ENCODE data around the gene MRPL40.

The MRPL40 gene

GRCh38 chr22:19467912-19468311 lies 35.6 kb downstream of the MRPL40 start:
- no peak for DNase-seq (ENCODE audit: low read depth)
- H3K4me3 ChIP-seq (ENCODE audit: low read length) = no peak overlapping the region
- no peak for TF ChIP-seq CTCF (conservative IDR thresholded peaks at IDR 0.05; ENCODE audit: low read depth, low read length)

GRCh38 chr22:19469421-19469820 lies 37.1 kb downstream of the MRPL40 start:
- no peak for TF ChIP-seq CTCF (conservative IDR thresholded peaks at IDR 0.05; ENCODE audit: low read depth, low read length)
- no peak for DNase-seq (ENCODE audit: low read depth)
- H3K4me3 ChIP-seq (ENCODE audit: low read length) = no peak overlapping the region

GRCh38 chr22:19470010-19470409 lies 37.7 kb downstream of the MRPL40 start:
- DNase-seq (ENCODE audit: low read depth) = no peak
- no peak for TF ChIP-seq CTCF (conservative IDR thresholded peaks at IDR 0.05; ENCODE audit: low read depth, low read length)
- no peak overlapping the region for H3K4me3 ChIP-seq (ENCODE audit: low read length)

GRCh38 chr22:19471572-19471971 lies 39.2 kb downstream of the MRPL40 start:
- TF ChIP-seq CTCF (conservative IDR thresholded peaks at IDR 0.05; ENCODE audit: low read depth, low read length) = no peak
- DNase-seq (ENCODE audit: low read depth) = no peak
- no peak overlapping the region for H3K4me3 ChIP-seq (ENCODE audit: low read length)

- no peak overlapping the region for H3K4me3 ChIP-seq (ENCODE audit: low read length)
- DNase-seq (ENCODE audit: low read depth) = no peak
- no peak for TF ChIP-seq CTCF (conservative IDR thresholded peaks at IDR 0.05; ENCODE audit: low read depth, low read length)
Measured at GRCh38 chr22:19472233-19472632, 39.9 kb downstream of the MRPL40 start.

GRCh38 chr22:19473578-19473977 lies 41.2 kb downstream of the MRPL40 start:
- no peak for DNase-seq (ENCODE audit: low read depth)
- no peak overlapping the region for H3K4me3 ChIP-seq (ENCODE audit: low read length)
- peak; percentile 1 for TF ChIP-seq CTCF (conservative IDR thresholded peaks at IDR 0.05; ENCODE audit: low read depth, low read length)

GRCh38 chr22:19476023-19476422 lies 43.7 kb downstream of the MRPL40 start:
- DNase-seq (ENCODE audit: low read depth) = no peak
- no peak overlapping the region for H3K4me3 ChIP-seq (ENCODE audit: low read length)
- no peak for TF ChIP-seq CTCF (conservative IDR thresholded peaks at IDR 0.05; ENCODE audit: low read depth, low read length)

Data from retinal pigment epithelial cell (primary cell).